HepG2 (cell line): ENCODE data around the gene NCOA3. TPM values are rescaled to one million over a fixed set of nuclear protein-coding genes. Genes with fewer than 3 reads are reported as not detected.
A peak's percentile ranks its signal among the peaks of the same experiment; 100 is the strongest.

Experiments used
- ATAC-seq: fragments of 200-7000 bp; cut with Tn5 transposase; 3 replicates; pipeline ENCODE4 v1.9.1; 2020; ENCODE audit warnings: mild to moderate bottlenecking, moderate library complexity
- BruUV-seq: library from RNA; stranded (reverse); fragments of 400-500 nt; replicated peaks from 2 replicates; lab custom pipeline; 2021; lab: Mats Ljungman, UMichigan
- CTCF ChIA-PET: fragments of 300-600 bp; formaldehyde crosslinking; extraction: SDS; loops from one replicate; lab custom pipeline; 2021; ENCODE audit warnings: low total read pairs, inconsistent platforms, low intra/inter-chr PET ratio; lab: Yijun Ruan, JAX
- POLR2A ChIA-PET: fragments of 350-600 bp; sonication (Branson Sonifier 250); formaldehyde crosslinking; loops from one replicate; lab custom pipeline; 2020; ENCODE audit warnings: antibody characterized with exemption, inconsistent platforms; lab: Yijun Ruan, JAX
- DNase-seq: peaks from one replicate; pipeline ENCODE4 v3.0.0-alpha.2; 2015; ENCODE audit warnings: low spot score
- FAIRE-seq: peaks from 3 replicates; lab custom pipeline; 2011; peaks lifted over from hg19 to GRCh38; lab: Jason Lieb, UNC
- H2AFZ ChIP-seq: one replicate; pipeline ENCODE4 v1.6.1; 2011; ENCODE audit warnings: low read length, inconsistent platforms
- H3K27ac ChIP-seq: fragments of 300-600 bp; 3 replicates; pipeline ENCODE4 v1.8.0; 2011; ENCODE audit warnings: mixed run types, mild to moderate bottlenecking, mixed read lengths, low read length, inconsistent platforms; ENCODE audit not compliant: insufficient read depth; ENCODE audit errors: extremely low read length
- H3K27me3 ChIP-seq, 2 experiments: fragments of 200-600 bp in 1 of 2; 2 replicates in 1 of 2; 3 replicates in 1 of 2; pipeline versions ENCODE4 v1.6.0 to v1.8.0; 2011; ENCODE audit warnings: low read length in 2 of 2, mild to moderate bottlenecking in 2 of 2, moderate library complexity in 2 of 2, inconsistent platforms in 1 of 2; ENCODE audit not compliant: insufficient read depth in 2 of 2, control insufficient read depth in 1 of 2
- H3K36me3 ChIP-seq, 2 experiments: fragments of 200-600 bp in 1 of 2; replicated peaks in 1 of 2; 2 replicates in 1 of 2; 3 replicates in 1 of 2; pipeline versions ENCODE4 v1.5.1 to v1.8.0; 2011; ENCODE audit warnings: low read length in 2 of 2, inconsistent platforms in 1 of 2; ENCODE audit not compliant: insufficient read depth in 2 of 2, control insufficient read depth in 1 of 2
- H3K4me1 ChIP-seq: 2 replicates; pipeline ENCODE4 v1.5.1; 2012; ENCODE audit warnings: low read length, inconsistent platforms; ENCODE audit not compliant: insufficient read depth
- H3K4me2 ChIP-seq: 2 replicates; pipeline ENCODE4 v1.6.0; 2011; ENCODE audit warnings: low read depth, low read length, inconsistent platforms
- H3K4me3 ChIP-seq, 3 experiments: fragments of 200-600 bp in 1 of 3; sonication (generic), shearing (Covaris generic) in 1 of 3; replicated peaks in 1 of 3; 2 replicates each; pipeline ENCODE4 v1.5.1; 2011 to 2016; ENCODE audit warnings: low read length in 3 of 3, inconsistent platforms in 2 of 3, low read depth in 2 of 3, mild to moderate bottlenecking in 2 of 3, control low read depth in 1 of 3, mixed read lengths in 1 of 3; ENCODE audit not compliant: insufficient read depth in 1 of 3
- H3K79me2 ChIP-seq: one replicate; pipeline ENCODE4 v1.6.1; 2011; ENCODE audit warnings: low read length, inconsistent platforms; ENCODE audit not compliant: insufficient read depth
- H3K9ac ChIP-seq: 2 replicates; pipeline ENCODE4 v1.6.0; 2011; ENCODE audit warnings: mild to moderate bottlenecking, low read depth, low read length, inconsistent platforms; ENCODE audit not compliant: insufficient read depth
- H3K9me3 ChIP-seq: 2 replicates; pipeline ENCODE4 v1.5.1; 2012; ENCODE audit warnings: mild to moderate bottlenecking, low read length
- H4K20me1 ChIP-seq: 2 replicates; pipeline ENCODE4 v1.6.0; 2011; ENCODE audit warnings: inconsistent platforms, mild to moderate bottlenecking, low read length, moderate library complexity; ENCODE audit not compliant: insufficient read depth
- ATF1 ChIP-seq: IDR thresholded peaks from 2 replicates; pipeline ENCODE4 v1.6.1; 2016; ENCODE audit warnings: mild to moderate bottlenecking, control low read depth
- ERF ChIP-seq: IDR thresholded peaks from 2 replicates; pipeline ENCODE4 v1.6.1; 2018; ENCODE audit warnings: missing biosample characterization, missing genetic modification reagents
- GPN1 ChIP-seq: sonication (generic); formaldehyde crosslinking; IDR thresholded peaks from 2 replicates; pipeline ENCODE4 v1.5.1; 2020; ENCODE audit warnings: missing genetic modification reagents, borderline replicate concordance
- NAIF1 ChIP-seq: sonication (generic); formaldehyde crosslinking; IDR thresholded peaks from 2 replicates; pipeline ENCODE4 v1.5.0; 2020; ENCODE audit warnings: mild to moderate bottlenecking, missing genetic modification reagents, borderline replicate concordance
- RFXANK ChIP-seq: IDR thresholded peaks from 2 replicates; pipeline ENCODE4 v1.6.1; 2016
- ZBTB7A ChIP-seq: sonication (generic); formaldehyde crosslinking; IDR thresholded peaks from 2 replicates; pipeline ENCODE4 v1.8.0; 2022; ENCODE audit warnings: mild to moderate bottlenecking, missing genetic modification reagents
- ZC3H13 ChIP-seq: sonication (generic); formaldehyde crosslinking; IDR thresholded peaks from 2 replicates; pipeline ENCODE4 v1.8.1; 2023; ENCODE audit warnings: mild to moderate bottlenecking, missing genetic modification reagents, moderate library complexity
- ZFX ChIP-seq: sonication (generic); formaldehyde crosslinking; IDR thresholded peaks from 2 replicates; pipeline ENCODE4 v1.4.0; 2020; ENCODE audit warnings: mild to moderate bottlenecking, low read depth, missing genetic modification reagents, moderate library complexity
- ZNF234 ChIP-seq: sonication (generic); formaldehyde crosslinking; conservative IDR thresholded peaks from 2 replicates; pipeline ENCODE4 v1.5.1; 2020; ENCODE audit warnings: mild to moderate bottlenecking, missing genetic modification reagents
- ZNF326 ChIP-seq: sonication (generic); formaldehyde crosslinking; IDR thresholded peaks from 2 replicates; pipeline ENCODE4 v1.4.0; 2020; ENCODE audit warnings: missing genetic modification reagents, borderline replicate concordance
- ZNF451 ChIP-seq: sonication (generic); formaldehyde crosslinking; IDR thresholded peaks from 2 replicates; pipeline ENCODE4 v1.5.0; 2020; ENCODE audit warnings: mild to moderate bottlenecking, missing genetic modification reagents
- ZNF552 ChIP-seq: sonication (generic); formaldehyde crosslinking; IDR thresholded peaks from 2 replicates; pipeline ENCODE4 v1.9.0; 2022; ENCODE audit warnings: missing genetic modification reagents, mild to moderate bottlenecking, borderline replicate concordance
- ZNF652 ChIP-seq: IDR thresholded peaks from 2 replicates; pipeline ENCODE4 v1.6.1; 2016; ENCODE audit warnings: low read depth, borderline replicate concordance
- WGBS: methylation state at CpG from one replicate; pipeline ENCODE4 v1.1.6; 2017; ENCODE audit warnings: low lambda C conversion rate; 5-methylcytosine and 5-hydroxymethylcytosine counted together
- in situ Hi-C: cut with HindIII; loops from 2 replicates; pipeline ENCODE4 v1.10.0; 2017; ENCODE audit warnings: low pct_unique_long_range_greater_than_20kb; ENCODE audit not compliant: extremely low pct_ligation_motif_present
- intact Hi-C: fragments of 100-400 bp; cut with micrococcal nuclease; formaldehyde crosslinking; loops from one replicate; pipeline ENCODE4 v1.10.0; 2022; ENCODE audit not compliant: unreplicated experiment
- polyA plus RNA-seq, 8 experiments: library from polyadenylated mRNA; depleted of rRNA in 3 of 8; stranded (reverse) in 7 of 8; unstranded in 1 of 8; fragments of >200 nt; fragmentation: Illumina TruSeq in 4 of 8; extraction: Trizol in 4 of 8; gene quantifications; 2 replicates each; pipeline versions ENCODE4 v1.2.1 to v1.2.3, GENCODE V29; 2011 to 2016; ENCODE audit warnings: low read depth in 4 of 8, missing spikeins in 1 of 8, mixed read lengths in 1 of 8; ENCODE audit not compliant: insufficient read depth in 1 of 8
- total RNA-seq, 5 experiments: library from RNA; depleted of rRNA; stranded (reverse); fragments of >200 nt; fragmentation: Illumina TruSeq; extraction: Trizol; gene quantifications; 2 replicates each; pipeline ENCODE4 v1.2.3, GENCODE V29; 2016; ENCODE audit warnings: low read depth in 1 of 5

Gene NCOA3
- total and polyA plus RNA-seq, 2 of the 13 experiments (the other 11 are each of a cell fraction or from before 2014, with no cell fraction given): 35.0 to 56.8 TPM

DNA sequence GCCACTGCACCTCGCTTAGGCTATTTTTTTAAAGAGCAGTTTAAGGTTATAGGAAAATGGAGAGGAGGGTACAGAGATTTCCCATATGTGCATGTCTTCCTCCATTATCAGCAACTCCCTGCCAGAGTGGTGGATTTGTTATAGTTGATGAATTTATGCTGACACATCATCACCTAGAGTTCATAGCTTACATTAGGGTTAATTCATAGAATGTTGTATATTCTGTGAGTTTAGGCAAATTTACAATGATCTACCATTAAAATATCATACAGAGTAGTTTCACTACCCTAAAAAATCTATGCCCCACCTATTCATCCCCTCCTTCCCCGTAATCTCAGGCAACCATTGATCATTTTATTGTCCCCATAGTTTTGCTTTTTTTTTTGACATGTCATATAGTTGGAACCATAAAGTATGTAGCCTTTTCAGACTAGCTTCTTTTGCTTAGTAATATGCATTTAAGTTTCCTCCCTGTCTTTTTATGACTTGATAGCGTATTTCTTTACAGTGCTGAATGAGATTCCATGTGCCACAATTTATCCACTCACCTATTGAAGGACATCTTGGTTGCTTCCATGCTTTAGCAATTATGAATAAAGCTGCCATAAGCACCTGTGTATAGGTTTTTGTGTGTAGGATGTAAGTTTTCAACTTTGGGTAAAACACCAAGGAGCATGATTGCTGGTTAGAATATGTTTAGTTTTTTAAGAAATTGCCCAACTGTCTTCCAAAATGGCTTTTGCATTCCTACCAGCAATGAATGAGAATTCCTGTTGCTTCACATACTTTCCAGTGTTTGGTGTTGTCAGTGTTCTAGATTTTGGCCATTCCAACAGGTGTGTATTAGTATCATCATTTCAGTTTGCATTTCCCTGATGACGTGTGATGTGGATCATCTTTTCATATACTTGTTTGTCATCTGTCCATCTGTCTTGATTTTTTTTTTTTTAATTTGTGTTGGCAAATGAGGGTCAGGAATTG is 60.2 kb downstream of the NCOA3 start (continued):
- TF ChIP-seq NAIF1 (CRISPR knock-in tag): 0 out of 2 replicates have a peak, but pooled peaks have one; percentile 32
- no peak for TF ChIP-seq ZNF234 (CRISPR knock-in tag)
- no peak for TF ChIP-seq ERF (CRISPR knock-in tag)
- no peak for TF ChIP-seq ZNF326
- TF ChIP-seq ZNF552: no peak
- TF ChIP-seq ZNF451: no peak
- no peak for TF ChIP-seq ATF1 (CRISPR knock-in tag)
- TF ChIP-seq GPN1 (CRISPR knock-in tag): no peak
- TF ChIP-seq ZNF652 (CRISPR knock-in tag): no peak
- no peak for TF ChIP-seq ZFX (CRISPR knock-in tag)
- TF ChIP-seq RFXANK (CRISPR knock-in tag): no peak

DNA sequence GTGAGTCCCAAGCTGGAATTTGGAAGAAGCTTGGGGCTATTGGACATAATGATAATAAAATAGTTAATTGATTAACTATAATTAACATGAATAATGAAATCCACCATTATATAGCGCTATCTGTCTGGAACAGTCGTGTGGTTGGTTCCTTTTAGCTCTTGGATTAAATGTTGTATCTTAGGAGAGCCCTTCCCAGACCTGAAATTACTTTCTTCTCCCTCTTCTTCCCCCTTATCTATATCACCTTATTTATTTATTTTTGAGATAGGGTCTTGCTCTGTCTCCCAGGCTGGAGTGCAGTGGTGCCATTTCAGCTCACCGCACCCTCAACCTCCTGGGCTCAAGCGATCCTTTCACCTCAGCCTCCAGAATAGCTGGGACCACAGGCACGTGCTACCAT is 64.6 kb downstream of the NCOA3 start:
- no peaks in the 10 kb centered on the region for H3K27me3 ChIP-seq
- H3K9ac ChIP-seq: no peak overlapping the region
- intact Hi-C loops (no loop called here), in situ Hi-C loops (no loop called here)
- POLR2A ChIA-PET: interaction anchor here (1.1 kb wide), 1 partner anchor 11 kb away, joined by 4 read pairs; no protein-coding TSS in a partner anchor
- peaks cover 4% of the 10 kb centered on the region; the same call in 1 of the 2 replicates for H4K20me1 ChIP-seq
- H3K79me2 ChIP-seq: peaks cover 95% of the 10 kb centered on the region
- no peak overlapping the region for H3K27ac ChIP-seq
- CTCF ChIA-PET: no interaction called here
- H3K36me3 ChIP-seq: peaks cover 0 to 1% of the 10 kb centered on the region in 2 experiments; a peak in 1 of 5 replicates
- FAIRE-seq (no peak), DNase-seq (no peak), ATAC-seq (no peak)
- BruUV-seq: no TSS peak
- H3K4me1 ChIP-seq: peaks cover 52% of the 10 kb centered on the region
- no peak overlapping the region for H2AFZ ChIP-seq
- no peak overlapping the region for H3K4me2 ChIP-seq
- 96% methylated on average over 5 of the region's 5 CpGs for WGBS
- no peak overlapping the region for H3K4me3 ChIP-seq
- 0 out of 2 replicates have a peak, but pooled peaks have one; percentile 22 for TF ChIP-seq ZBTB7A (CRISPR knock-in tag)
- TF ChIP-seq ZC3H13 (CRISPR knock-in tag): no peak
- peaks cover 2% of the 10 kb centered on the region for H3K9me3 ChIP-seq
